HG03108 (cell line): Measurements from ENCODE around the gene MGRN1.
"Not testable (repeated sequence)": the region's sequence is repeated elsewhere in the genome, so short reads cannot be mapped to it uniquely, and the experiment has no call there.

Source experiments
- ATAC-seq: cut with Tn5 transposase; IDR thresholded peaks from one replicate; pipeline ENCODE4 v1.9.1; 2021; ENCODE audit warnings: moderate library complexity; ENCODE audit not compliant: unreplicated experiment

MGRN1 gene

GRCh38 chr16:4649744-4650442 is 25.3 kb downstream of the MGRN1 start:
- no peak for ATAC-seq

- ATAC-seq, result not testable (repeated sequence)
These were observed 25.9 kb downstream of the MGRN1 start for GRCh38 chr16:4650443-4651074.

- no peak for ATAC-seq
These were observed 27.2 kb downstream of the MGRN1 start for GRCh38 chr16:4651827-4652226.

- no peak for ATAC-seq
These were observed 27.9 kb downstream of the MGRN1 start for GRCh38 chr16:4652561-4652960.

- no peak for ATAC-seq
These were observed 29.7 kb downstream of the MGRN1 start for GRCh38 chr16:4654011-4654963.

- no peak for ATAC-seq
These were observed 30.5 kb downstream of the MGRN1 start for GRCh38 chr16:4654964-4655590.

- no peak for ATAC-seq
These were observed 31.2 kb downstream of the MGRN1 start for GRCh38 chr16:4655801-4656200.

- no peak for ATAC-seq
These were observed 31.6 kb downstream of the MGRN1 start for GRCh38 chr16:4656221-4656620.

- no peak for ATAC-seq
These were observed 32.4 kb downstream of the MGRN1 start for GRCh38 chr16:4656695-4657686.

- no peak for ATAC-seq
These were observed 35.0 kb downstream of the MGRN1 start for GRCh38 chr16:4659363-4660353.

- no peak for ATAC-seq
These were observed 35.9 kb downstream of the MGRN1 start for GRCh38 chr16:4660454-4661007.

- ATAC-seq, result no peak
These were observed 37.0 kb downstream of the MGRN1 start for GRCh38 chr16:4661661-4662060.

GRCh38 chr16:4663465-4663776 is 38.8 kb downstream of the MGRN1 start:
- ATAC-seq, result no peak

GRCh38 chr16:4663777-4664465 is 39.3 kb downstream of the MGRN1 start:
- no peak for ATAC-seq

GRCh38 chr16:4664538-4665418 is 40.2 kb downstream of the MGRN1 start:
- peak; percentile 38 for ATAC-seq

GRCh38 chr16:4666537-4667202 is 42.0 kb downstream of the MGRN1 start:
- ATAC-seq, result no peak
